Mesendoderm (in vitro differentiated cells): ENCODE data around the gene BRF1.

Experiments
- DNase-seq: peaks from one replicate; pipeline ENCODE4 v3.0.0; 2013
- H2AK5ac ChIP-seq: 2 replicates; pipeline ENCODE4 v1.6.1; 2013; ENCODE audit warnings: low read length, inconsistent platforms
- H2BK120ac ChIP-seq: 2 replicates; pipeline ENCODE4 v1.6.1; 2013; ENCODE audit warnings: low read depth, mild to moderate bottlenecking, low read length, moderate library complexity, mixed read lengths
- H2BK15ac ChIP-seq: replicated peaks from 2 replicates; pipeline ENCODE4 v1.6.1; 2013; ENCODE audit warnings: low read depth, mild to moderate bottlenecking, moderate library complexity
- H2BK5ac ChIP-seq: 2 replicates; pipeline ENCODE4 v1.6.1; 2013; ENCODE audit warnings: low read length, inconsistent platforms
- H3K18ac ChIP-seq: 2 replicates; pipeline ENCODE4 v1.6.1; 2013; ENCODE audit warnings: mild to moderate bottlenecking, low read length, mixed read lengths
- H3K23ac ChIP-seq: one replicate; pipeline ENCODE4 v1.6.1; 2013; ENCODE audit warnings: low read length
- H3K27ac ChIP-seq: 2 replicates; pipeline ENCODE4 v1.5.1; 2013; ENCODE audit warnings: low read depth, mild to moderate bottlenecking, inconsistent platforms, low read length, moderate library complexity
- H3K27me3 ChIP-seq: 2 replicates; pipeline ENCODE4 v1.6.1; 2013; ENCODE audit warnings: low read length, control low read depth, mild to moderate bottlenecking, inconsistent platforms; ENCODE audit not compliant: insufficient read depth, poor library complexity
- H3K36me3 ChIP-seq: 2 replicates; pipeline ENCODE4 v1.6.1; 2013; ENCODE audit warnings: low read length, inconsistent platforms; ENCODE audit not compliant: control insufficient read depth, insufficient read depth
- H3K4ac ChIP-seq: one replicate; pipeline ENCODE4 v1.6.1; 2013; ENCODE audit warnings: low read depth, mild to moderate bottlenecking, low read length, moderate library complexity
- H3K4me1 ChIP-seq: 2 replicates; pipeline ENCODE4 v1.6.1; 2013; ENCODE audit warnings: low read depth, low read length, inconsistent platforms; ENCODE audit not compliant: control insufficient read depth
- H3K4me2 ChIP-seq: 2 replicates; pipeline ENCODE4 v1.6.1; 2013; ENCODE audit warnings: low read length
- H3K4me3 ChIP-seq: 2 replicates; pipeline ENCODE4 v1.5.1; 2013; ENCODE audit warnings: mild to moderate bottlenecking, low read length
- H3K56ac ChIP-seq: one replicate; pipeline ENCODE4 v1.6.1; 2013; ENCODE audit warnings: low read length
- H3K79me1 ChIP-seq: 2 replicates; pipeline ENCODE4 v1.6.1; 2013; ENCODE audit warnings: low read length, inconsistent platforms
- H3K79me2 ChIP-seq: 2 replicates; pipeline ENCODE4 v1.6.1; 2013; ENCODE audit warnings: mild to moderate bottlenecking, low read length; ENCODE audit not compliant: control insufficient read depth, insufficient read depth
- H3K9ac ChIP-seq: 2 replicates; pipeline ENCODE4 v1.6.1; 2013; ENCODE audit warnings: low read length, inconsistent platforms
- H4K5ac ChIP-seq: one replicate; pipeline ENCODE4 v1.6.1; 2013; ENCODE audit warnings: low read length
- H4K8ac ChIP-seq: one replicate; pipeline ENCODE4 v1.6.1; 2013; ENCODE audit warnings: low read depth, mild to moderate bottlenecking, control low read depth, low read length, moderate library complexity
- WGBS: extraction: QIAGEN DNeasy Blood & Tissue Kit; methylation state at CpG from one replicate; pipeline ENCODE4 v1.1.7; 2013; ENCODE audit warnings: low lambda C conversion rate, missing lambda C conversion rate; ENCODE audit not compliant: insufficient coverage; ENCODE audit errors: extremely low coverage; 5-methylcytosine and 5-hydroxymethylcytosine counted together

The BRF1 gene

GRCh38 chr14:105247026-105247425, 53.8 kb downstream of the BRF1 start:
- Histone ChIP-seq H3K18ac (no peak overlapping the region), H4K5ac (no peak overlapping the region), H3K56ac (no peak overlapping the region), H3K4ac (no peak overlapping the region), H2BK5ac (no peak overlapping the region), H3K4me2 (no peak overlapping the region), H3K27me3 (no peaks in the 10 kb centered on the region), H3K4me3 (no peak overlapping the region), H3K27ac (no peak overlapping the region), H4K8ac (no peak overlapping the region), H3K79me2 (no peaks in the 10 kb centered on the region), H3K23ac (no peak overlapping the region), H3K79me1 (peaks cover 2% of the 10 kb centered on the region), H3K4me1 (no peaks in the 10 kb centered on the region), H2BK15ac (no peak overlapping the region), H3K36me3 (peaks cover 2% of the 10 kb centered on the region), H3K9ac (no peak overlapping the region), H2BK120ac (no peak overlapping the region), H2AK5ac (no peak overlapping the region)
- no peak for DNase-seq
- no CpG with 5 or more reads among the region's 16 CpGs for WGBS

- no peak overlapping the region for H3K23ac ChIP-seq
- H3K18ac ChIP-seq = no peak overlapping the region
- H3K27me3 ChIP-seq = no peaks in the 10 kb centered on the region
- DNase-seq = no peak
- no peak overlapping the region for H2BK15ac ChIP-seq
- no peaks in the 10 kb centered on the region for H3K79me2 ChIP-seq
- no peak overlapping the region for H3K4ac ChIP-seq
- H3K4me2 ChIP-seq = no peak overlapping the region
- no peak overlapping the region for H2AK5ac ChIP-seq
- H3K4me3 ChIP-seq = no peak overlapping the region
- H3K36me3 ChIP-seq = no peaks in the 10 kb centered on the region
- no peak overlapping the region for H3K27ac ChIP-seq
- no peak overlapping the region for H4K5ac ChIP-seq
- no peak overlapping the region for H2BK5ac ChIP-seq
- no peak overlapping the region for H4K8ac ChIP-seq
- H3K79me1 ChIP-seq = peaks cover 2% of the 10 kb centered on the region
- H3K4me1 ChIP-seq = no peaks in the 10 kb centered on the region
- no peak overlapping the region for H2BK120ac ChIP-seq
- H3K9ac ChIP-seq = no peak overlapping the region
- no CpG with 5 or more reads among the region's 10 CpGs for WGBS
- no peak overlapping the region for H3K56ac ChIP-seq
Measured at GRCh38 chr14:105244334-105244733, 56.5 kb downstream of the BRF1 start.

GRCh38 chr14:105241641-105242040, 59.2 kb downstream of the BRF1 start:
- no peak overlapping the region for H4K5ac ChIP-seq
- H3K79me2 ChIP-seq = no peaks in the 10 kb centered on the region
- no peak overlapping the region for H3K56ac ChIP-seq
- H3K27me3 ChIP-seq = no peaks in the 10 kb centered on the region
- no peak overlapping the region for H2AK5ac ChIP-seq
- H3K79me1 ChIP-seq = no peaks in the 10 kb centered on the region
- no peak for DNase-seq
- no peak overlapping the region for H3K4ac ChIP-seq
- no peak overlapping the region for H3K27ac ChIP-seq
- no peak overlapping the region for H3K9ac ChIP-seq
- WGBS = no CpG with 5 or more reads among the region's 19 CpGs
- no peak overlapping the region for H2BK15ac ChIP-seq
- H3K36me3 ChIP-seq = no peaks in the 10 kb centered on the region
- H3K18ac ChIP-seq = no peak overlapping the region
- H4K8ac ChIP-seq = no peak overlapping the region
- H3K4me3 ChIP-seq = no peak overlapping the region
- no peak overlapping the region for H2BK120ac ChIP-seq
- no peak overlapping the region for H3K4me2 ChIP-seq
- no peaks in the 10 kb centered on the region for H3K4me1 ChIP-seq
- no peak overlapping the region for H3K23ac ChIP-seq
- no peak overlapping the region for H2BK5ac ChIP-seq

DNA sequence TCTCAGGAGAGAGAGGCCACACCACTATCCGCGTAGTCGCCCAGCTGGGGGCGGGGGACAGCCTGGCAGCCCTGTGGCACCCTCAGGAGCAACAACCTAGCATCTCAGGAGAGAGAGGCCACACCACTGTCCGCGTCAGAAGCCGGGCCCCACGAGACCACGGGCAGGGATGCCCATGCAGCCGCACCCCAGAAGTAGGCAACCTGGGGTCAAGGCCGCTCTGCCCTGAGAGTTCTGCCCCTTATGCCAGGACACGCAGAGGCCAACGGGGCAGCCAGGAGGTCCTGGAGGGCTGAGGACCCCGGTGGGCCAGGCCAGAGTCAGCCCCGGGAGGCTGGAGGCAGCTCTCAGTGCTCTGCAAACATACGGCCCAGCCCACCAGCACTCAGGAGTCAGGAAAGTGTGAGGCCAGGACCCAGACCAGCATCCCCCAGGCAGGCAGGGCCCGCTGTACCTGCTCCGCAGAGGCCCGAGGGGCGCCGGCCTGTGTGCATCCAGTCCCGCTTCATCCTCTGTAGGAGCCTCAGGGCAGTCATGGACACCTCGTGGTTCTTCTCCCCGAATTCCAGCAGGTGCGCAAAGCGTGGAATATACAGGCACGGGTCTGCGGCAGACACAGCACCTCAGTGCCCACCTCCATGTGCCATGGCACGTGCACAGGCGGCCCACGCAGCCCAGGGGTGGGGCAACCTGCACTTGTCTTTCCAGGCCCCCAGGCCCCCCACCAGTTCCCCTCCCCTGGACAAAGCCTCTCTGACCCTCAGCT, 59.8 kb downstream of the BRF1 start:
- H3K23ac ChIP-seq = no peak overlapping the region
- H2BK5ac ChIP-seq = no peak overlapping the region
- H3K27ac ChIP-seq = no peak overlapping the region
- no CpG with 5 or more reads among the region's 31 CpGs for WGBS
- H3K4me1 ChIP-seq = no peaks in the 10 kb centered on the region
- H3K36me3 ChIP-seq = no peaks in the 10 kb centered on the region
- H2AK5ac ChIP-seq = no peak overlapping the region
- H3K4me3 ChIP-seq = no peak overlapping the region
- H3K56ac ChIP-seq = no peak overlapping the region
- H3K79me2 ChIP-seq = no peaks in the 10 kb centered on the region
- H2BK120ac ChIP-seq = no peak overlapping the region
- H3K18ac ChIP-seq = no peak overlapping the region
- no peaks in the 10 kb centered on the region for H3K27me3 ChIP-seq
- H4K8ac ChIP-seq = no peak overlapping the region
- no peak overlapping the region for H3K4me2 ChIP-seq
- no peak for DNase-seq
- no peak overlapping the region for H3K4ac ChIP-seq
- no peaks in the 10 kb centered on the region for H3K79me1 ChIP-seq
- no peak overlapping the region for H3K9ac ChIP-seq
- H4K5ac ChIP-seq = no peak overlapping the region
- H2BK15ac ChIP-seq = no peak overlapping the region

GRCh38 chr14:105229099-105229655, 71.6 kb downstream of the BRF1 start:
- Histone ChIP-seq H2AK5ac (no peak overlapping the region), H3K23ac (no peak overlapping the region), H3K4me3 (no peak overlapping the region), H2BK15ac (no peak overlapping the region), H3K4me1 (no peaks in the 10 kb centered on the region), H3K9ac (no peak overlapping the region), H3K4ac (no peak overlapping the region), H3K56ac (no peak overlapping the region), H3K79me2 (no peaks in the 10 kb centered on the region), H2BK5ac (no peak overlapping the region), H4K5ac (no peak overlapping the region), H3K79me1 (no peaks in the 10 kb centered on the region), H3K27me3 (no peaks in the 10 kb centered on the region), H2BK120ac (no peak overlapping the region), H3K27ac (no peak overlapping the region), H3K36me3 (no peaks in the 10 kb centered on the region), H3K4me2 (no peak overlapping the region), H4K8ac (no peak overlapping the region), H3K18ac (no peak overlapping the region)
- no peak for DNase-seq
- WGBS = no CpG with 5 or more reads among the region's 18 CpGs

- Histone ChIP-seq H3K27me3 (no peaks in the 10 kb centered on the region), H3K4me2 (no peak overlapping the region), H3K23ac (no peak overlapping the region), H2BK5ac (no peak overlapping the region), H2AK5ac (no peak overlapping the region), H2BK15ac (no peak overlapping the region), H4K5ac (no peak overlapping the region), H3K4me3 (no peak overlapping the region), H3K36me3 (no peaks in the 10 kb centered on the region), H2BK120ac (no peak overlapping the region), H3K56ac (no peak overlapping the region), H3K4me1 (no peaks in the 10 kb centered on the region), H3K79me2 (no peaks in the 10 kb centered on the region), H3K79me1 (no peaks in the 10 kb centered on the region), H3K18ac (no peak overlapping the region), H3K9ac (no peak overlapping the region), H4K8ac (no peak overlapping the region), H3K4ac (no peak overlapping the region), H3K27ac (no peak overlapping the region)
- no peak for DNase-seq
- WGBS = no CpG with 5 or more reads among the region's 17 CpGs
Measured at GRCh38 chr14:105228562-105228961, 72.2 kb downstream of the BRF1 start.
